Raji (cell line): Measurements from ENCODE around the gene TMUB2.

Experiments
- POLR2A ChIP-seq: IDR thresholded peaks from 2 replicates; pipeline ENCODE4 v1.6.1; 2011; ENCODE audit warnings: low read depth, low read length, control low read depth; ENCODE audit not compliant: insufficient read depth

The TMUB2 gene

DNA sequence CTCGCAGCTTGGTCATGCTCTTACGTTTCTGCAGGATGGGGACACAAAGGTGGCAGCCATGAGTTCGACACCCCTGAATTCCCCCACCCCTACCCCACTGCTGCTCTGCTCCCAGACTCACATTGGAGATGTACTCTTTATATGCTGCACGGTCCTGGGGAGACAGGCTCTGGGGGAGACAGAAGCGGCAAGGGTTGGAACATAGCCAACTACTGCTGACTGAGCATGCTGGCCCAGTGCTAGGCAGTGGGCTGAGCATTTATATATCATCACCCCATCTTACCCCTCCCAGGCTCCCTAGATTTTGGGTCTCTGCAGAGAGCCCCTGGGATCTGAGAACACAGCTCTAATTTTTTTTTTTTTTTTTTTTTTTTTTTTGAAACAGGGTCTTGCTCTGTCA is 21.0 kb downstream of the TMUB2 start:
- TF ChIP-seq POLR2A: no peak

DNA sequence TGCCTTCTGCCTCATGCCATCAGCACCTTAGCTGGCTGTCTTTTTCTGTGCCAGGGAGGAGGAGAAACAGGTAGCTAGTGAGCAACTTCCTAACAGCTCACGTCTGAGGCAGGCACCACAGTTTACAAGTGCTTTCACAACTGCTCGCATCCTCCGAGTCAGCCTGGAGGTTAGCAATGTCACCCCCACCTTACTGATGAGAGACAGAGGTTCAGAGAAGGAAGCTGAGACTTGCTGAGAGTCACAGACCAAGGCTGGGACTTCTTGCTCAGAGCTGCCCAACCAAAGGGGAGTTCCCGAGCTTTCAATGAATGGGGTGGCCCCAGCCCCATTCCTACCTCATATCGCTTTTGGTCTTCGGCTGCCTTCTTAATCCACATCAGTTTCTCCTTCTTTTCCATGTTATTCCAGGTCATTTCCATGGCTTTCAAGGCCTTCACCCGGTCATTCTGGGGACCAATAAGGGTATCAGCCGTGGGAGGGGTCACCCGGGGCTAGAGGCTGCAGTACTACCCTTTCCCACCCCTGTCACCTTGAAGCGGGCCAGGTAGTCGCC is 23.1 kb downstream of the TMUB2 start:
- TF ChIP-seq POLR2A: no peak

DNA sequence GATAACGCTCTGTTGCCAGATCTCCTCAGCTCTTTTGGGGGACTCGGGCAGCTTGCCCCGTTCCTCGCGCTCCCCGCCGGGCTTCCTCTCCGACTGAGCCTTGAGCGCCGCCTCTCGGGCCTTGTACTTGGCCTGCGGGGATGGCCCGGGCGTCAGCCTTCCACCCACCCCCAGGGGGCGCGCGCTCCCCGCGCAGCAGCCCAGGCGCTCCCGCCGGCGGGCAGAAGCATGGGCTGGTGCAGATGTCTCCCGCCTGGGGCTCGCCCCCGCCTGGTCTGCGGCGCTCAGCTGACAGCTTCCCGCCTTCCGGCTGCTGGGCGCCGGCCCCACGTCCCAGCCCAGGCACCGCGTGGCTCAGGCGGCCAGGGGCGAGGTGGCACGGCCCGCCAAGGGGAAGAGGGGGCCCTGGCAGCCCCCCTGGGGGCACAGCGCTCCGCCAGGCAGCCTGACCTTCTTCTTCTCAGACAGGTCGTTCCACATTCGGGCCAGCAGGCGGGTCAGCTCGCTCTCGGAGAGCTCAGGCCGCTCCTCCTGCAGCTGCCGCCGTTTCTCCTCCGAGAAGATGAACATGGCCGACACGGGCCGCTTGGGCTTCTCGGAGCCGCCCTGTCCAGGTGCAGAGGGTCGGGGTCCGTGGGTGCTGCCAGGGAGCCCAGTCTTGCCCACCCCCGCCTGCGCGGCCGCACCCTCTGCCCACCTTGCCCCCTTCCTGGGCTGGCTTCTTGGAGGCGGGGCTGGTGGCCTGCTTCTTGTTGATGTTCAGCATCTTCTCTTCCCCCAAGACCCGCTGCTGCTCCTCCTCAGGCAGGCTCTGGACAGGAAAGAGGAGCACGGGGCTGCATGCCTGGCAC is 23.8 kb downstream of the TMUB2 start:
- peak; percentile 46; the same call in 1 of the 2 replicates for TF ChIP-seq POLR2A

DNA sequence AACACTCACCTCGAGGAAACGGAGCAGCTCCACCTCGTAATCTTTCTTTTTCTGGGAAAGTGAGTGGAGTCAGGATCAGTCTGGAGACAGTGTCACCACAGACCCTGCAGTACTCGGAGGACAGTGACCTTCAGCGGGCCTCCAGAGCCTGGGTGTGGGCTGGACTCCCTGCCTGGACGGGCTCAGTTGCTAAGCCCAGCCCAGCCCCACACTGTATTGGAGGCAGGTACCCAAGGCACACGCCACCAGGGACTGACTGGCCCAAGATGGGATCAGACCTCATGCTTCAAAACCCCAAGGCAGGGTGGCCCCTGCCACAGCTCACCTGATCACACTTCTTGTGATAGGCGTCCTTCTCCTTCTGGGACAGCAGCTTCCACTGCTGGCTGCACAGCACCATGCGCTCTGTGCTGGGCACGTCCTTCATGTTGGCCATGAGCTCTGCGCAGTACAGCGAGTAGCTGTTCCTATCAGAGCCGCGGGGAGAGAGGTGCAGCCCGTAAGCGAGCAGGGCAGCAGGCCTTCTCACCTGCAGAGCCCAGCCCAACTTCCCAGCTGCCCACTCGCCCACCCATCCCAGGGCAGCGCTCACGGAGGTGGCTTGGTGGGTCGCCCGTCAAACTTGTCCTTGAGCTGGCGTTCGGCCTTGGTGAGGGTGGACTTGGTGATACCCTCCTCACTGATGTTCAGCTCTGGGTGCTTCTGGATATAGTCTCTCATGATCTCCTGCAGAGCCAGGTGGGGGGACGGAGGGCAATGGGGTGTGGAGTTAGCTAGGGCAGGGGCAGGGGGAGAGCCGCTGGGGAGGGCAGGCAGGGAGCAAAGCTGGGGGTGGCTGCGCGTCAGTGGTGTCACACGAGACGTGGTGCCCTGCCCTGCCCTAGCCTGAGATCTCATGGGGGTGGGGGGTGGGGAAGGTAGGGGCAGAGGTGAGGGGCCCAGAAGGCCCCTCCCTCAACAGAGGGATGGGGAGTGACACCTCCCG is 24.8 kb downstream of the TMUB2 start:
- TF ChIP-seq POLR2A: no peak

DNA sequence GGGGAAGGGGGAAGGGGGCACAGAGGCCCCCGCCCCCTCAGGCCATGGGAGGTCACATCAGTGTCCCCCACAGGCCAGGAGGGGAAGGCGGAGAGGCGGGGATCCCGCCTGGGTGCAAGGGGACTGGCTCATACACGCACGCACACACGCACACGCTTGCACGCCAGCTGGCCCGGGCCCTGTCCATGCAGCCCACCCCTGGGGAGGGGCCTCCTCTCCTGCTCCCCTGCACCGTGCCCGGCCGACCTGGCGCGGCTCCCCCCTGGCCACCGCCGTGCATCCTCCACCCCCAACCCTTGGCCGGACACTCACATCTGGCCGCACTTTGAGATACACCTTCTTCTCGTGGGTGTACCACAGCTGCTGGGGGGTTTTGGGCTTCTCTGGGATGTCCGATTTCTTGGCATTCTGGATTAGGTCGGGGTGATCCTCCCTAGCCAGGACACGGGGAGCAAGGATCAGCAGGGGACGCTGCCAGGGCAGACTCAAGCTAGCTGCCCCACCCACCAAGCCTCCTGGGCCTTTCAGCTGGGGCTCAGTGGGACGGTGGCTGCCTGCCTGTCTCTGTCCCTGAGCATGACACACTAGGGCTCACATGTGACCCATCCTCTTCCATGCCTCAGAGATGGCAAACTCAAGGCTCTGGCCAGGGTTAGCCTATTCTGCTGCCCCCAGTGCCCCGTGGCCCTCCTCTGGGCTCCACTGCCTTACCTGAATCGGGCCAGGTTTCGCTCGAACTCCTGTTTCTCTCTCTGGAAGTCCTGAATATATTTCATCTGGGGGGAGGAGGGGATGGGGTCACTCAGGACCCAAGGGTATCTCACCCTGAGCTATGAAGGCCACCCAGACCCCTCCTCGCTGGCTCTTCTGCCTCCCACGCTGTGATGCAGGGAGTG is 26.0 kb downstream of the TMUB2 start:
- peak; percentile 32; the same call in 1 of the 2 replicates for TF ChIP-seq POLR2A

DNA sequence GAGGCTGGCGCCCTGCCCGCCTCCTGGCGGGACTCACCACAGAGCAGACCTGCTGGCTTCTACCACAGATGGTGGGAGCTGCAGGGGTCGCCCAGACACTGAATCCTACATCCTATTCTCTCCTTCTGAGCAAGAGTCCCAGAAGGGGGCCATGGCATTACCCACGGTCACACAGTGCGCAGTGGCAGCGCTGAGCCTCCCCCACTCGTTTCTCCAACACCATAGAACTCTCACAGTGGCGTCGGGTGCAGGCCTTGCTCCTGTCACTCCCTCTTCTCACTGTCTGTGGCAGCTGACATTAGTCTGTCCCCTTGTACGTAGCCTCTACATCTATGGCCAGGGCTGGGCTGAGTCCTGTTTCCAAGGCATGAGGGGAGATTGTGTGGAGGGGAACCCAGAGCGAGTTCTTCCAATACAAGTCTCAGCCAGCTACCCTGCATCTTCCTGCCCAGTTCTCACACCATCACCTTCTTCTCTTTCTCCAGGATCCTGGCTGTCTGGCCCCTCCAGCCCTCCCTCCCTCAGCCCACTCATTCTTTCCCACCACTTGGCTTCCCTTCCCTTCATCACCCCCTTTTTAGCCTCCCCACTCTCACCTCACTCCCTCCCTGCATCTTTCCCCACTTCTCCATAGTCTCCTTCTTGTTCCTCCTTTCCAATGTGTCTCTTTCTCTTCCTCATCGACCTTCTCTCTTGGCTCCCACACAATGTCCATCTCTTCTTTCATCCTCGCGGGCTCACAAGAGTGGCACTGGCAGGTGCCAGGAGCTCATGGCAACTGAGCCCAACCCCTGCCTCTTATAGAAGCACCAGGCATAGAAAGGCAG is 26.8 kb downstream of the TMUB2 start:
- no peak for TF ChIP-seq POLR2A

DNA sequence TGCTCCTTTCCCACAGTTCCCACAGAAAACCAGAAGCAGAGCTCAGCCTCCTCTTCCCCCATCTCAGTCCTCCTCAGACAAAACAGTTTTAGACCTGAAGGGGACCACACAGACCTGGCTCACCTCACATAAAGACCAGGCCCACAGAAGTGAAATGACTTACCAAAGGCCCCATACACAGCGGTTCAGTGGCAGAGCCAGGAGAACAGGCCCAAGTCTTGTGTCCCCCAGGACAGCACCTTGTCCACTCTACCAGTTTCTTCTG is 27.4 kb downstream of the TMUB2 start:
- TF ChIP-seq POLR2A: no peak

DNA sequence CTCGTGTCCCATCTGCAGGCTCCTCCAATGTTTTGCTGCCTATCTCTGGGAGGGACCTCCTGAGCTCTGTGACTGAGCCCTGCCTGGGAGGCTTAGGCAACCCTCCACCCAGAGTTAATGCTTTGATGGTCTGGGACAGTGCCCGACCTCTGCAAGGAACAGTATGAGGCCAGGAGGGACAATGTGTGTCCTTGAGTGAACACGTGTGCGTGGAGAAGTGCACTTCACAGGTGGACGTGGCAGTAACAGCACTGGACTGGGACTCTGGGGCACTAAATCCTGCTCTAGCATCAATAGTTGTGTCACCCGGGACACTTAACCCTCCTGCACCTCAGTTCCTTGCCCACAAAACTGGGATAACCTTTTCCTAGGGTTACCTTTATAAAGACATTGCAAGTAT is 28.1 kb downstream of the TMUB2 start:
- 0 out of 2 replicates have a peak, but pooled peaks have one; percentile 13 for TF ChIP-seq POLR2A

DNA sequence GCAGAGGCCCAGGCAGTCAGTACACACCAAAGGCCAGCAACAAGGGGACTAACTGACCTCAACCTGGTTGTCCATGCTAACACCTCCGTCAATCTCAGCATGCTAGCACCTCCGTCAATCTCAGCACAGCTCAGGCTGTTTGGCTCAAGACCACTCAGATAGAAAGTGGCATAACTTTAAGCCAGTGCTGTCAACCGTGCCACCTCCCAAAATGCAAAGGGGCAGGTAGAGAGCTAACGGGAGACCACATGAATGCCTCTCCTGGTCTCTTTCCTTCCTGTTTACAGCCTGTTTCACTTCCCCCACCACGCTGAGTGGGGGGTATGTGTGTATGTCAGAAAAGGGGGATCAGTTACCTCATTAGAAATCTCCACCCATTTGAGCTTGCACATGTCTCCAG is 29.4 kb downstream of the TMUB2 start:
- peak; percentile 62 for TF ChIP-seq POLR2A

DNA sequence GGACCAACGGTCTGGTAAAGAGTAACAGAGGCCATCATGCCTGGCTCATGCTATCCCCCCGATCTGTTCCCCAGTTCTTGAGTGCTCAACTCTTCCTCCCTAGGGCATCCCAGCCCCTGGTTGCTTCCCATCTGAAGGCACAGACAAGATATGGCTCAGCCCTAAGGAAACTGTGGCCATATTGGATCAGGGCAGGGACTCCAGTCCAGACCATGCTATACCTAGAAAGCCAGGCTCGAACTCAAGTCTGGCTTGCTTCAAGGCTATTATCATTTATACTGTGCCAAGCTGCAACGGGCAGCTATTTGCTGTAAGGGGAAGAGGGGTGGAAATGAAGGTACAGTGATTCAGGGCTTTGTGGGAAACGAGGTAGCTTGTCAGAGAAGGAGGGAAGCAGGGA is 29.9 kb downstream of the TMUB2 start:
- no peak for TF ChIP-seq POLR2A

DNA sequence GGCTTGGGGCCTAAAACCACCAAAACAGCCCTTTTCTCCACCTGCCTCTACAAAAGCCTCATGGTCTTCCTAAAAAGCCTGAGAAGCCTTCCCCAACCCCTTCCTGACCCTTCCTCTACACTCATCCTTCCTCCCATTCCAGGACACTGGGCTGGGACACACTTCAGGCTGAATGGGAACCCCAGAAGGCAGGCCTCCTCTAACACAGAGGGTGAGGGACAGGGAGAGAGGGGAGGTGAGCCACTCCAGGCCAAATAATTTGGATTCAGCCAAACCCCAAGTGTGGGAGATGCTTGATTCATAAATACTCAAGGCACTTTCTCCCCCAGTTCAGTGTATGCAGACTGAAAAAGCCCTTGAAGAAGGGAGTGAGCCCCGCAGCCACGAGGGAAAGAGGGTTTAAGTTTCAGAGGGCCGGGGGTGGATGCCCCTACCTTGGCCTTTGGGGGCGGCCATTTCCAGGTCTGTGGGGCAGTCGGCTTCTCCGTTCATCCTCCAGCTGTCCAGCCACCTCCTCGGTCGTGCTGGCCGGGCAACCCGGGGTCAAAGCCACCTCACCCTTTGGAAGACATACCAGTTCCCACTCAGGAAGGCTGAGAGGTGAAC is 31.1 kb downstream of the TMUB2 start:
- no peak; the same call in 1 of the 2 replicates for TF ChIP-seq POLR2A

DNA sequence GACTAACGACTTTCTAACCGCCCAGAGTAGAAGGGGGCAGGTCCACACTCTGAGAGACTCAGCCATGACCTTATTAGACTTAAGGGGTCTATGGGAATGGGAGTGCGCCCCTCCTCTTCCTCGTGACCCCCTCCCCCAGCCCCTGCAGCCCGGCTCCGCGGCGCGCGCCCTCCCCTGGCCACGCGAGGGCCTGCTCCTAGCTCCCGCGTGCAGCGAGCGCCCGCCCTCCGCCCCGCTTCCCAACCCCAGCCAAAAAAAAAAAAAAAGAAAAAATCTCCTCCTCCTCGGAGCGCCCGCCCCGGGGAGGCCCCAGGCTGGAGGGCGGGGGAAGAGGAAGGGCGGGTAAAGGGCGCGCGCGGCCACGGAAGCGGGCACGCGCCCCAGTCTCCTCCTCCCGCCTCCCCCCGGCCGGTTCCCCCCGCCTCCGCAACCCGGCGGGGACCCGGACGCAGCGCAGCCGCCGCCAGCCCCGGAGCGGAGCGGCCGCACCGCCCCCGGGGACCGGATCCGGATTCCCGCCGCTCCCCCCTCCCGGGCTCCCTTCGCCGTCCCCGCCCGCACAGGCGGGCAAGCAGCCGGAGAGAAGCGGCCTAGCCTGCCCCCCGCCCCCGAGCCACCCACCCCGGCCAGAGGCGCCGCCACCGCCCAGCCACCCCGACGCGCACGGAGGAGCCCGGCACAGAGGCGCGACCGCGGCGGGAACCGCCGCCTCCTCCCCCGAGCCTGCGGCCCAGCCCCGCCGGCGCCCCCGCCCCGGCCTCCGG is 31.8 kb downstream of the TMUB2 start:
- TF ChIP-seq POLR2A: peak; percentile 50
